Keratinocyte (primary cell): ENCODE results near the gene LHFPL2.

Source experiments
- EZH2 ChIP-seq: IDR thresholded peaks from one replicate; pipeline ENCODE4 v1.6.1; 2012; ENCODE audit warnings: inconsistent platforms, mild to moderate bottlenecking, low read length, moderate library complexity
- TF ChIP-seq, protein P1 (sequence below), 3 experiments: IDR thresholded peaks in 1 of 3; conservative IDR thresholded peaks in 1 of 3; optimal IDR thresholded peaks in 1 of 3; 2 replicates in 2 of 3; 3 replicates in 1 of 3; pipeline versions ENCODE3 to v1.5.1; 2011; ENCODE audit warnings: low read length in 3 of 3, mild to moderate bottlenecking in 3 of 3, moderate library complexity in 2 of 3, control low read depth in 1 of 3, inconsistent platforms in 1 of 3; ENCODE audit not compliant: insufficient read depth in 2 of 3; ENCODE audit errors: extremely low read depth in 1 of 3

DNA sequence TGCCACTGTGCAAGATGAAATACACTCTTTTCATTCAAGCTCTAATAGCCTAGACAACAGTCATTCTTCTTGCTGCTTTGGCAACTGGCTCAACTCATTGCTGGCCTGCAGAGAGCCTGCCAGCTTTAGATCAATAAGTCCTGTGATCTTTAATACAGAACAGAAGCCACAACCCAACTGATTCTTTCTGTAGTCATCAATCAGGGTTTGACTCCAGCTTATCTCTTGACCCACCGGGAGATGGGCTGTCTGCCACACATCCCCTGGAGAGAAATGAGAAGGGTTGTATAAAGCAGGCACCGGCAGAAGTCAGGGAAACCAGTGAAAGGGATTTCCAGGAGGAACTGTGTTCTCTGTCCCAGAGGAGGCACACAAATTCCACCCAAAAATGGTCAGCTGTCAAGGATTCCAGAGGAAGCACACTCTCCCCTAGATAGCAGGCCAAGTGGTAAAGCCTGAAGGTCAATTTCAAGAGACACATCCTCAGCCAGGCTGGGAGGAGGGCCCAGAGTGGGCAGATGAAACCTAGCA lies 24.5 kb downstream of the LHFPL2 start:
- no peak for TF ChIP-seq EZH2
- TF ChIP-seq, protein P1, sequence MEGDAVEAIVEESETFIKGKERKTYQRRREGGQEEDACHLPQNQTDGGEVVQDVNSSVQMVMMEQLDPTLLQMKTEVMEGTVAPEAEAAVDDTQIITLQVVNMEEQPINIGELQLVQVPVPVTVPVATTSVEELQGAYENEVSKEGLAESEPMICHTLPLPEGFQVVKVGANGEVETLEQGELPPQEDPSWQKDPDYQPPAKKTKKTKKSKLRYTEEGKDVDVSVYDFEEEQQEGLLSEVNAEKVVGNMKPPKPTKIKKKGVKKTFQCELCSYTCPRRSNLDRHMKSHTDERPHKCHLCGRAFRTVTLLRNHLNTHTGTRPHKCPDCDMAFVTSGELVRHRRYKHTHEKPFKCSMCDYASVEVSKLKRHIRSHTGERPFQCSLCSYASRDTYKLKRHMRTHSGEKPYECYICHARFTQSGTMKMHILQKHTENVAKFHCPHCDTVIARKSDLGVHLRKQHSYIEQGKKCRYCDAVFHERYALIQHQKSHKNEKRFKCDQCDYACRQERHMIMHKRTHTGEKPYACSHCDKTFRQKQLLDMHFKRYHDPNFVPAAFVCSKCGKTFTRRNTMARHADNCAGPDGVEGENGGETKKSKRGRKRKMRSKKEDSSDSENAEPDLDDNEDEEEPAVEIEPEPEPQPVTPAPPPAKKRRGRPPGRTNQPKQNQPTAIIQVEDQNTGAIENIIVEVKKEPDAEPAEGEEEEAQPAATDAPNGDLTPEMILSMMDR (optimal IDR thresholded peaks at IDR 0.05 in 1 of 3, IDR thresholded peaks at IDR 0.05 in 1 of 3, conservative IDR thresholded peaks at IDR 0.05 in 1 of 3; ENCODE audit: extremely low read depth in 1 of 3, insufficient read depth in 2 of 3, low read length in 3 of 3): no peak
